Measurements from ENCODE around the gene SRSF7.
"Not testable (repeated sequence)": the region's sequence is repeated elsewhere in the genome, so short reads cannot be mapped to it uniquely, and the experiment has no call there.

SRSF7 gene

DNA sequence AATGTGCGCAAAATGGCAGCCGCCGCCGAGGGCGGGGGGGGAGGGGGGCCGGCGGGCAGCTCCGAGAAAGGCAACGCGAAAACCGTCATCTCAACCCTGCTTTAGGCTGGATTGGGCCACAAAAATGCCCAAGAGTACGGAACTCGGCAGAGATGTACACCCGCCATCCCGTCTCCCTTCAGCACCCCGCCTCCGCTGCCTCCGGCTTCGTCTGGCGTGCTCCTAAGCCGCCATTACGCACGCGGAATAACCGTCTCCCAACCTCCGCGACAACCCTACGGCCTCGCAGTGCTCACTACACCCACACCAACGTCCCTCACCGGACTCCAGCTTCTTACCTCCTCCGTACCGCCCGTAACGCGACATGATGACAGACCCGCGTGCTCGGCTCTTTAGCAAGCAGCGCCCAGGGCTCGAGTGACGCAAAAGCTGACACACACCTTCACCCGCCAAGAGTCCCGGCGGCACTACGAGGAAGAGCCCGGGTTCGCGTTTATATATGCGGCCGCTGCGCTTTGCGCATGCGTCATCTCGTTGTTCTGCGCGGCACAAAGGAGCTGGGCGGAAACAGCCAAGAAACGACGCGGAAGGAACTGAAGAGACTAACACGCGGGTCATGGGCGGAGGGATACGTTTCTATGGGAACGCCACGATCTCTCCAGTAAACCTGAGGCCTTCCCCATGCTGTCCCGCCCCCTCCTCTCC is at the start of gene SRSF7:
TSS of gene SRSF7 (minus strand) at position 471 of the 705 bp plus-strand sequence. CDS start at position 366, 105 bp downstream.
- in situ Hi-C loops (cut with MboI; ENCODE audit: low sequenced_read_pairs): no loop called here

DNA sequence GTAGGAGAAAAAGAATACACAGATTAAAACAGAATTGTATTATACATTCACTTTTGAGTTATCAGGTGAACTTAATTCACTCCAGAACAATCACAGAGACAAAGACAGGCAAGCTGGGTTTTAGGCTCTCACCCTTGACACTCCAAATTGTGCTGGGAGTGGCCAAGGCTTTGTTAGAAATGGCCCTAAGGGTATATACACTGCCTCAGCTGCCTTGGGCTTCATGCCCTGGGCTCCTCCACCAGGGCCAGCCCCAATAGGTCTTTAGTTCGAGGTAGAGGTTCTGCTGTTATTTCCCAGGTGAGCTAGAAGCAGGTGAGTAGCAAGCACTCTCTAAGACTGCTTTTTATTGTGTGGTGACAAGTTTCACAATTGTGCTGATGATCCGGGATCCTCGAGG is 46.8 kb upstream of the SRSF7 start:
- in situ Hi-C loops (cut with MboI; ENCODE audit: low sequenced_read_pairs): no loop called here

DNA sequence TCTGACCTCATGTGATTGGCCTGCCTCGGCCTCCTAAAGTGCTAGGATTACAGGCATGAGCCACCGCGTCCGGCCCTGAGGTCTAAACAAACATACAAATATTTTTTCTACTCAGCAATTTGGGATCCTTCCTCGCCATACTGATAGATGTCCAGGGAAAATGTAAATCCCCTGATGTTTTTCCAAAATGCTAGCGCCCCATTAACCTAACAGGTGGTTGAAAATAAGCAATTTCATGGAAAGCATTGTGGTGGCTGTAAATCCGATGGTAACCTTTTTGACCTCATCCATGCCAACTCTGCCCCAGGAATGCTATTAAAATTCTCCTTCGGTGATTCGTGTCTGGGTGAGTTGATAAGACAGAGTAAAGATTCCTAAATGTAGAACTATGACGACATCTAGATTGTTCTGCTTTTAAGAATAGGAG is 46.1 kb upstream of the SRSF7 start:
- in situ Hi-C loops (cut with MboI; ENCODE audit: low sequenced_read_pairs): no loop called here

DNA sequence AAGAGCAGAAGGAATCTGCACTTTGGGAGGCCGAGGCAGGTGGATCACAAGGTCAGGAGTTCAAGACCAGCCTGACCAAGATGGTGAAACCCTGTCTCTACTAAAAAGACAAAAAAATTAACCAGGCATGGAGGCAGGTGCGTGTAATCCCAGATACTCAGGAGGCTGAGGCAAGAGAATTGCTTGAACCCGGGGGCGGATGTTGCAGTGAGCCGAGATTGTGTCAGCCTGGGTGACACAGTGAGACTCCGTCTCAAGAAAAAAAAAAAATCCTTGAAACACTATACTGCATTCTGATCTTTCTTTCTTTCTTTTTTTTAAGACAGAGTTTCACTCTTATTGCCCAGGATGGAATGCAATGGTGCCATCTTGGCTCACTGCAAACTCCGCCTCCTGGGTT is 43.9 kb upstream of the SRSF7 start:
- in situ Hi-C loops (cut with MboI; ENCODE audit: low sequenced_read_pairs): not testable (repeated sequence)

DNA sequence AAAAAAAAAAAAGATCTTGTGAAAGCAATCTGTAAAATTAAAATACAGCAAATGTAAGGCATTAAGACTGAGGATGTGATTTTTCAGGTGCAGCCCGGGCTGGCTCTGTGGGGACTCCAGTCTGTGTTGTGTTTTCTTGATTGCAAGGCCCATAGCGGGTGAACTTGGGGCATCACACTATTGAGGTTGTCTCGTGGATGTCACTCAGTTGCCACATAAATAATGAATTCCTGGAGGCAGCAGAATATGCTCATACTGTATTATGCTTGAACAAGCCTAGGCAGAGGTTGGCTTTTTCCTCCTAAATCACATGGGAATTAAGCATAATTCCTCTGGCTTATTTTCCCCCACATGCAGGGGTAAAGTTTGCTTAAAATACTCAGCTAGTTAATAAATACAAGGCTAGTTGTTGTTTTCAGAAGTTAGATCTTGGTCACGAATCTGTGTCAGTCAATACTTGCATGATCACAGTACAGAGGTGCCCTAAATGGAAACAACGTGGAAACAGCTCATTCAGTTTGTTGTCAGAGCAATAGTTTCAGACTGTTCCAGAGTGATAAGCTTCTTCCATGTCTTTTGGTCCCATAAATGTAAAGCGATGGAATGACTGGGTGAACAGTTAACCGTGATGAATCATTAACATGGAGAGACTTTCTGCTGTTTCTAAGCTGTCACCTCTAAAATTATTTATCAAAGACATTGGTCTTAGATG is 43.2 kb upstream of the SRSF7 start:
- in situ Hi-C loops (cut with MboI; ENCODE audit: low sequenced_read_pairs): no loop called here

DNA sequence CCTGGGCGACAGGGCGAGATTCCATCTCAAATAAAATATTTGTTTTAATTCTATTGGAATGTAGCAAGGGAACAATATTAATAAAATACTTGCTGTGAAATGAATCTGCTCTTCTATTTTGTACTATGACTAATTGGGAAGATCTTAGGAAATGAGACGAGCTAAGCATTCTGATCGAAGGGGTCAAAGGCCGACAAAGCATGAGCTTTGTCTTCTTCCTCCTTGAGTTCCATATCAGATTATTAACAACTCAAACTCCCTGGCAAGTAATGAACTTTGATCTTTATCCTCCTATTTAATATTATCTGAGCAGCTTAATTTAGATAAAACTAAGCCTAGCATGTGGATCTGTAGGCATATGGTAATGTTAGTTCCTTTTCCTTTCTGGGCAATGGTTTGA is 42.4 kb upstream of the SRSF7 start:
- in situ Hi-C loops (cut with MboI; ENCODE audit: low sequenced_read_pairs): no loop called here

DNA sequence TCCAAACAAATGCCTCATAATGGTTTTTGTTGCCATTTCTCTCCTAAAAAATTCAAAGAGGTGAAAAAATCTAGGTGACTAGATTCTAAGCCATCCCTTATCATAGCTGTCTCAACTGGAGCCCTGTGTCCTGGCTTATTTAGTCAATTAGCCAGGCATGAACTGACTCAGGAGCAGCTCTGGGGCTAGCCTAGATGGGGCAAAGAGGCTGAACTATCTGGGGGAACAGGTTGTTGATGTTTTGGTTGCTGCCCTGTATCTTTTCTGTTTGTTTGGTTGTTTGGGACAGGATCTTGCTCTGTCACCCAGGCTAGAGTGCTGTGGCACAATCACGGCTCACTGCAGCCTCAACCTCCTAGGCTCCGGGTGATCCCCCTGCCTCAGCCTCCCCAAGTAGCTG is 41.6 kb upstream of the SRSF7 start:
- in situ Hi-C loops (cut with MboI; ENCODE audit: low sequenced_read_pairs): no loop called here

DNA sequence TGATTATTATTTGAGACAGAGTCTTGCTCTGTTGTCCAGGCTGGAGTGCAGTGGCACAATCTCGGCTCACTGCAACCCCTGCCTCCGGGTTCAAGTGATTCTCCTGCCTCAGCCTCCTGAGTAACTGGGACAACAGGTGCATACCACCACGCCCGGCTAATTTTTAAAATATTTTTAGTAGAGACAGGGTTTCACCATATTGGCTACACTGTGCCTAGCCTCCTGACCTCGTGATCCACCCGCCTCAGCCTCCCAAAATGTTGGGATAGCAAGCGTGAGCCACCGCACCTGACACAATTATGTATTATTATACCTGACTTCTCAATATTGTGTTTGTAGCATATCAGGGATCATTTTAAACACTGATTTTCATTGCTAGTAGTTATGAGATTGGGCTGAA is 41.2 kb upstream of the SRSF7 start:
- in situ Hi-C loops (cut with MboI; ENCODE audit: low sequenced_read_pairs): not testable (repeated sequence)

DNA sequence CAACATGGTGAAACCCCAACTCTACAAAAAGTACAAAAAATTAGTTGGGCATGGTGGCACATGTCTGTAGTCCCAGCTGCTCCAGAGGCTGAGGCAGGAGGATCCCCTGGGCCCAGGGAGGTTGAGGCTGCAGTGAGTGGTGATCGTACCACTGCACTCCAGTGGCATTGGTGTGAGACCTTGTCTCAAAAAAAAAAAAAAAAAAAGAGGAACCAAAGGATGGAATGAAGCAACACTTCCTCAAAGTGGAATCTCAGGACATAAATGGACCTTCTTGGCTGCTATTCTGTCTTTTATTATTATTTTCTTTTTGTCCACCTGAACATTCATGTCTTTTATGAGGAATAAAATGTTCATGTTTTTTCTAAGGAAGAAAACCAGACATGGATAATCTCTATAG is 40.6 kb upstream of the SRSF7 start:
- in situ Hi-C loops (cut with MboI; ENCODE audit: low sequenced_read_pairs): no loop called here

DNA sequence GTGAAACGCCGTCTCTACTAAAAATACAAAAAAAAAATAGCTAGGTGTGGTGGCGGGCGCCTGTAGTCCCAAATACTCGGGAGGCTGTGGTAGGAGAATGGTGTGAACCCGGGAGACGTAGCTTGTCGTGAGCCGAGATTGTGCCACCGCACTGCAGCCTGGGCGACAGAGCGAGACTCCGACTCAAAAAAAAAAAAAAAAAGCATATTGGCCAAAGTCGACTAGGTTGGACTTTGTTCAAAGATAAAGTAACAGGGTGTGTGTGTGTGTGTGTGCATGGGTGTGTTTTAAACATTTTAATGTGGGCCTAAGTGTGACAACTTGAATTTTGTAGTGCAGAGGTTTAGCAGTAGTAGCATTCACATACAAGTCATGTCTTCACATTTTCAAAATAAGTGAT is 38.5 kb upstream of the SRSF7 start:
- in situ Hi-C loops (cut with MboI; ENCODE audit: low sequenced_read_pairs): no loop called here

DNA sequence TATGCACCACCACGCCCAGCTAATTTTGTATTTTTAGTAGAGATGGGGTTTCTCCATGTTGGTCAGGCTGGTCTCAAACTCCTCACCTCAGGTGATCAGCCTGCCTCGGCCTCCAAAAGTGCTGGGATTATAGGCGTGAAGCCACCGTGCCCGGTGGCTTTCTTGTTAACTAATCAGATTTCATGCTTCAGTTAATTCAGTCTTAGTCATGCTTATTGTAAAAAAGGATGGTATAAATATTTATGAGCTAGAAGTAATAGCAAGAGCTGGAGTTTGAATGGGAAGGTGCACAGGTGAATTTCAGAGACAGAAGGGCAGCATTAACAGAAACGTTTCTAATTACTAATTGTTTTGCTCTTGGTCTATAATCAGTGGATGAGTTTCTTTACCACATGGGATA is 37.1 kb upstream of the SRSF7 start:
- in situ Hi-C loops (cut with MboI; ENCODE audit: low sequenced_read_pairs): no loop called here

DNA sequence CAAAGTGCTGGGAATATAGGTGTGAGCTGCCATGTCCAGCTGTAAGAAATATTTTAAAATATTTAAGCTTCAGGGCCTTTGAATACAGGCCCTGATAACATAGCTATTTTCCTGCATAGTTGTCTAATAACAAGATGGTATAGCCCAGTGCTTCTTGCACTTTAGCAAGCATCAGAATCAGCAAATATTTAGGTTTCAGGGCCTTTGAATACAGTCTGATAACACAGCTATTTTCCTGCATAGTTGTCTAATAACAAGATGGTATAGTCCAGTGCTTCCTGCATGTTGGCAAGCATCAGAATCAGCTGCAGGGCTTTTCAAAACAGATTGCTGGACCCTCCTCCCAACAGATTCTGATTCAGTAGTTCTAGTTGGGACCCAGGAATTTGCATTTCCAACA is 32.4 kb upstream of the SRSF7 start:
- in situ Hi-C loops (cut with MboI; ENCODE audit: low sequenced_read_pairs): no loop called here

DNA sequence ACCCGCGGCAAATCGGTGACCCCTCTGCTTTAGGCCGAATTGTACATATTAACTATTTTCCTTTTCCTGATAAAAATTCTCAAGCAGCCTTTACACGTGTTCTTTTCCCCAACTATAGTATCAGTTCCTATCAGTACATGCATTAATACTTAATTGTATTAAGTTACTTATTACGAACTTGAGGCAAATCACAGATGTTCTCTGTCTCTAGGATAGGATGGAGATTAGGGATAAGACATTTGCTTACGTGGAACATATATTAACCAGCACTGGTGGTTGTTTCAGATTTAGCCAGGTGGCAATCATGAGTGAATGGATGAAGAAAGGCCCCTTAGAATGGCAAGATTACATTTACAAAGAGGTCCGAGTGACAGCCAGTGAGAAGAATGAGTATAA is 27.5 kb upstream of the SRSF7 start:
- in situ Hi-C loops (cut with MboI; ENCODE audit: low sequenced_read_pairs): no loop called here

DNA sequence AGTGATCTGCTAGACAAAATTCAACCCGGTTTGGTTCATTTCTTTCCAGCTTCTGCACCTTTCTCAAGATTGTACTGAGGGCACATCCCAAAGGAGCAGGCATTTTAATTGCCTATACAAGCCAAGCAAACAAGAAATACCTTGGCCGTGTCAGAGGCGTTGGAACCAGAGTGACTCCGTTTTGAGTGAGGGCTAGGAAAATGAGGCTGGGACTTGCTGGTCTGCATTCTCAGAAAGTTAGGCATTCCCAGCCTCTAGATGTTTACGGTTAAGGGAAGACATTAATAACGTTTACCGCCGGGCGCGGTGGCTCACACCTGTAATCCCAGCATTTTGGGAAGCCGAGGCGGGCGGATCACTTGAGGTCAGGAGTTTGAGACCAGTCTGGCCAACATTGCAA is 25.4 kb upstream of the SRSF7 start:
- in situ Hi-C loops (cut with MboI; ENCODE audit: low sequenced_read_pairs): no loop called here

DNA sequence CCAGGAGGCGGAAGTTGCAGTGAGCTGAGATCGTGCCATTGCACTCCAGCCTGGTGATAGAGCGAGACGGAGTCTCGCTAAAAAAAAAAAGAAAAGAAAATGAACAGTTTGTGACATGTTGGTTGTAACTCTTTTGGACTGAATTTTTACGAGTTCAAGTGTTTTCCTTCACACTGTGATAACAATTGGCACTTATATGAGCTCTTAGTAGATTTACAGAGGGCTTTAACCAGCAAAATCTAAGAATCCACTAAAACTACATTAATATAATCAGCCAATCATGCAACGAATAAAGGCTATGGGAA is 24.7 kb upstream of the SRSF7 start:
- in situ Hi-C loops (cut with MboI; ENCODE audit: low sequenced_read_pairs): no loop called here

DNA sequence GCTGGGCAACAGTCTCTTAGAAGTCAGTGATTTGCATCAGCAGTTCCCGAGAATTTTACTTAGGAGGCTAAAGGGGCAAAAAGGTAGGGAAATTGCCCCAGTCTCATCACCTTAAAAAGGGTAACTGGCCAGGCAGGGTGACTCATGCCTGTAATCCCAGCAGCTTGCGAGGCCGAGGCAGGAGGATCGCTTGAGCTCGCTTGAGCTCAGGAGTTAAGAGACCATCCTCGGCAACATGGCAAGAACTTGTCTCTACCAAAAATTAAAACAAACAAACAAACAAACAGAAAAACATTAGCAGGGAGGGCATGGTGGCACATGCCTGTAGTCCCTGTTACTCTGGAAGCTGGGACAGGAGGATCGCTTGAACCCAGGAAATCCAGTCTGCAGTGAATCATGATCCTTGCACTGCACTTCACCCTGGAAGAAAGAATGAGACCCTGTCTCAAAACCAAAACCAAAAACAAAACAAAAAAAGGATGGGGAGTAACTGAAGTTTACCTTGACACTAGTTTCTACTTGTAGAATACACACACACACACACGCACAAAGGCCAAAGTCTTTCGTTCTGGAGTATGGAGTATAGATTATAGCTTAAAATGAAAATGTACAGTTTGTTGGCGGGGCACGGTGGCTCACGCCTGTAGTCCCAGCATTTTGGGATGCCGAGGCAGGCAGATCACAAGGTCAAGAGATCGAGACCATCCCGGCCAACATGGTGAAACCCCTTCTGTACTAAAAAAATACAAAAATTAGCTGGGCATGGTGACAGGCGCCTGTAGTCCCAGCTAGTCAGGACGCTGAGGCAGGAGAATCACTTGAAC is 24.1 kb upstream of the SRSF7 start:
- in situ Hi-C loops (cut with MboI; ENCODE audit: low sequenced_read_pairs): no loop called here

DNA sequence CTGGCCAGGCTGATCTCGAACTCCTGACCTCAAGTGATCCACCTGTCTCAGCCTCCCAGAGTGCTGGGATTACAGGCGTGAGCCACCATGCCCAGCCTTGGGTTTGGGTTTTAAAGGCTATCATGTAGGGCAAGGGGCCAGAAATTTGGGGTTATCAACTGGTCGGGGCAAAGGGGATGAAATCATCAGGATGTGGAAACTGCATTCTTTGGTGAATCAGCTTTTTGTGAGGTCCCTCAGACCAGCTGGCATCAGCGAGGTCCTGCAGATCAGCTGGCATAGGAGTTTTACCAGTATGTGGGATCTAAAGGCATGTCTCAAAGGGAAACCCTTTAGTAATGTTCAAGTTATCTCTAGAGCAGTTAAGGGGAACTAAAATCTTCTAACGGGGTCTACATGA is 20.5 kb upstream of the SRSF7 start:
- in situ Hi-C loops (cut with MboI; ENCODE audit: low sequenced_read_pairs): no loop called here

DNA sequence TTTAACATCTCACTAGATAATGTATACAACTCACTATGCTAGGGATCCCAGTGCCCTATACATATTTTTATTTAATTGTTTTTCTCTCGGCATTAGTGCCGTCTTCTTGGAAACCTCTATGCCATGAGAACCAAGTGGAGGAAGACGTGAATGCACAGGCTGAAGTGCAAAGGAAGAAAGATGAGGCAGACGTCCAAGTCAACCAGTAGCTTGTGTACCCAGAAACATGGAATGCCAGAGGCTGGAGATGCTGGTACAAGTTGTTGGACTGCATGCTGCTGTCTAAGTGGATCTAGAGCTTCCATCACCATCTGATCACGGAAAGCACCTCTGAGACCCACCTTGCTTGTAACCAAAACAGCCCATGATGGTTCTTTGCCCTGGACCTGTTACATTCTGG is 14.4 kb upstream of the SRSF7 start:
- in situ Hi-C loops (cut with MboI; ENCODE audit: low sequenced_read_pairs): no loop called here

DNA sequence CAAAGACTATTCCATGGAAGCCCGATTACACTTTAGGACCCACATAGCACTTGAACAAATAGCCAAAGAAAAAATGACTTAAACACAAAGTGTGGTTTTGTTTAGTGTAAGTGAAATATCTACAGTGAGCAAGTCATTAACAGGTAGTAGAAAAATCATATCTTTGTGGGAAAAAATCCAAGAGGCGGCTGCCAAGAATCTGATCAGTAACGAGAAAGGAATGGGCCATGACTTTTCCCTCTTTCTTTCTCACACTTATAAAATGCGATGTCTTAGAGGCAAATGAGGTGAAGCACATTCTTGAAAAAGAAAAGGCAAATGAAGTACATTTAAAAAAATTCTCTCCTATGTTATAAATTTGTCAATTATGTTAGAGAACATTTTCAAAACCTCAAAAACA is 14.0 kb upstream of the SRSF7 start:
- in situ Hi-C loops (cut with MboI; ENCODE audit: low sequenced_read_pairs): no loop called here

DNA sequence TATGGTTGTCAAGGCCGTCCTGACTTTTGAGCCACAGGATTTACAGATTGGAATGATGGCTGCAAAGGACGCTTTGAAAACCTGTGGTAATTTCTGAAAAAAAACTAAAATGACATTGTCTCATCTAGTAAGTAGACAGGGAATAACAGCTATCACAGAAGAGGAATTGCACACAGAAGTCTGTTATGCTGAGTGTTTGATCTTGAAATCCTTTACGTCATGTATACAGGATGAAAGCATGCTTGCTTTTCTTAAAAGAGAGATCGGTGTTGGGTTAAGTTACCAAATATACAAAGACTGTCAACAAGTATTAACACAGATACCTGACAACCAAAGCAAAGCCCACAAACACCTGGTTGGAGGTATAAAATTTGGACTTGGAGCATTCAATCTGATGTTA is 12.6 kb upstream of the SRSF7 start:
- in situ Hi-C loops (cut with MboI; ENCODE audit: low sequenced_read_pairs): no loop called here

DNA sequence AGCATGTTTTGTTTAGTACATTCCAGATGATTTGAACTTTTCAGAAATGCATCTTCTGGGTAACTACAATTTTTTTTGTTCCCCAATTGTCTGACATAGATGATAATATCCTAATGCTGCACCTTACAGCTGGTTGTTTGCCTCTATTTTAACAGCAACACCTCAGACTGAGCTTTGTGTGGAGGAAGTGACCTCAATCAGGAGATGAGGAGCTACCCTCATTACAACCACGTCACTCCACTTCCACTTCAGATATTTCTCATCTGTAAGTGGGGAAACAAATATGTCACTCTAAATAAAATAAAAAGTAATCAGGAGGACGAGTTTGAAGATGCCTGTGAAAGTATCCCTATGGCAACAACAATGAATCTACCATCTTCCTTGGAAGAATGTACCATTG is 12.1 kb upstream of the SRSF7 start:
- in situ Hi-C loops (cut with MboI; ENCODE audit: low sequenced_read_pairs): no loop called here

DNA sequence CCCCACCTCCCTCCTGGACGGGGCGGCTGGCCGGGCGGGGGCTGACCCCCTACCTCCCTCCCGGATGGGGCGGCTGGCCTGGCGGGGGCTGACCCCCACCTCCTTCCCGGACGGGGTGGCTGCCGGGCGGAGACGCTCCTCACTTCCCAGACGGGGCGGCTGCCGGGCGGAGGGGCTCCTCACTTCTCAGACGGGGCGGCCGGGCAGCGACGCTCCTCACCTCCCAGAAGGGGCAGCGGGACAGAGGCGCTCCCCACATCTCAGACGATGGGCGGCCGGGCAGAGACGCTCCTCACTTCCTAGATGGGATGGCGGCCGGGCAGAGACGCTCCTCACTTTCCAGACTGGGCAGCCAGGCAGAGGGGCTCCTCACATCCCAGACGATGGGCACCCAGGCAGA is 4.7 kb upstream of the SRSF7 start:
- in situ Hi-C loops (cut with MboI; ENCODE audit: low sequenced_read_pairs): not testable (repeated sequence)
